H9 (cell line): ENCODE results near the gene SLC17A2. TPM values are rescaled to one million over a fixed set of nuclear protein-coding genes. Genes with fewer than 3 reads are reported as not detected.
A peak's percentile ranks its signal among the peaks of the same experiment; 100 is the strongest.

Source experiments
- DNase-seq: peaks from one replicate; pipeline ENCODE4 v3.0.0-alpha.2; 2017
- H2AFZ ChIP-seq: one replicate; pipeline ENCODE4 v1.6.1; 2013; ENCODE audit warnings: mild to moderate bottlenecking, low read length, control low read depth, moderate library complexity
- H2AK5ac ChIP-seq: 2 replicates; pipeline ENCODE4 v1.6.1; 2013; ENCODE audit warnings: low read length, control low read depth, mixed read lengths; ENCODE audit not compliant: insufficient read length
- H2BK120ac ChIP-seq: one replicate; pipeline ENCODE4 v1.6.1; 2013; ENCODE audit warnings: low read depth, mild to moderate bottlenecking, low read length, control low read depth, inconsistent platforms; ENCODE audit not compliant: poor library complexity, severe bottlenecking
- H2BK12ac ChIP-seq: 2 replicates; pipeline ENCODE4 v1.6.1; 2013; ENCODE audit warnings: low read length, control low read depth, mixed read lengths, low read depth; ENCODE audit not compliant: insufficient read length
- H2BK15ac ChIP-seq: 2 replicates; pipeline ENCODE4 v1.6.1; 2013; ENCODE audit warnings: low read depth, low read length, control low read depth
- H2BK20ac ChIP-seq: one replicate; pipeline ENCODE4 v1.6.1; 2013; ENCODE audit warnings: low read depth, mild to moderate bottlenecking, low read length, control low read depth, inconsistent platforms; ENCODE audit not compliant: poor library complexity, severe bottlenecking
- H2BK5ac ChIP-seq: 2 replicates; pipeline ENCODE4 v1.6.1; 2013; ENCODE audit warnings: low read length, control low read depth, mixed read lengths; ENCODE audit not compliant: insufficient read length
- H3K14ac ChIP-seq: 2 replicates; pipeline ENCODE4 v1.6.1; 2013; ENCODE audit warnings: low read length, control low read depth; ENCODE audit not compliant: insufficient read depth
- H3K18ac ChIP-seq: 2 replicates; pipeline ENCODE4 v1.6.1; 2013; ENCODE audit warnings: low read depth, mild to moderate bottlenecking, mixed read lengths, low read length, control low read depth; ENCODE audit not compliant: insufficient read length
- H3K23ac ChIP-seq: 2 replicates; pipeline ENCODE4 v1.6.1; 2013; ENCODE audit warnings: low read length, control low read depth, mixed read lengths, low read depth; ENCODE audit not compliant: insufficient read length
- H3K23me2 ChIP-seq: 2 replicates; pipeline ENCODE4 v1.6.1; 2013; ENCODE audit warnings: low read depth, mild to moderate bottlenecking, mixed read lengths, low read length, control low read depth; ENCODE audit not compliant: insufficient read length, poor library complexity, severe bottlenecking
- H3K27ac ChIP-seq: 2 replicates; pipeline ENCODE4 v1.5.1; 2013; ENCODE audit warnings: low read length, control low read depth, mixed read lengths, low read depth; ENCODE audit not compliant: insufficient read length
- H3K27me3 ChIP-seq: 2 replicates; pipeline ENCODE4 v1.6.1; 2013; ENCODE audit warnings: low read length, control low read depth, inconsistent platforms; ENCODE audit not compliant: insufficient read depth
- H3K4ac ChIP-seq: 2 replicates; pipeline ENCODE4 v1.6.1; 2013; ENCODE audit warnings: low read depth, mild to moderate bottlenecking, control low read depth, inconsistent platforms, low read length, moderate library complexity
- H3K4me1 ChIP-seq: 2 replicates; pipeline ENCODE4 v1.6.1; 2013; ENCODE audit warnings: low read length, control low read depth, inconsistent platforms; ENCODE audit not compliant: insufficient read depth
- H3K4me2 ChIP-seq: 2 replicates; pipeline ENCODE4 v1.6.1; 2013; ENCODE audit warnings: low read length, control low read depth, mixed read lengths; ENCODE audit not compliant: insufficient read length, insufficient read depth
- H3K56ac ChIP-seq: 2 replicates; pipeline ENCODE4 v1.6.1; 2013; ENCODE audit warnings: low read depth, mild to moderate bottlenecking, mixed read lengths, low read length, control low read depth; ENCODE audit not compliant: insufficient read length
- H3K79me1 ChIP-seq: 2 replicates; pipeline ENCODE4 v1.6.1; 2013; ENCODE audit warnings: low read depth, mild to moderate bottlenecking, moderate library complexity, low read length, control low read depth, inconsistent platforms; ENCODE audit not compliant: insufficient read depth, poor library complexity, severe bottlenecking
- H3K79me2 ChIP-seq: 2 replicates; pipeline ENCODE4 v1.6.1; 2013; ENCODE audit warnings: low read length, control low read depth, inconsistent platforms; ENCODE audit not compliant: insufficient read depth
- H3K9ac ChIP-seq: 2 replicates; pipeline ENCODE4 v1.6.1; 2013; ENCODE audit warnings: low read length, control low read depth, mixed read lengths; ENCODE audit not compliant: insufficient read length; ENCODE audit errors: extremely low read depth
- H3K9me3 ChIP-seq: one replicate; pipeline ENCODE4 v1.6.1; 2013; ENCODE audit warnings: low read depth, low read length, inconsistent platforms; ENCODE audit not compliant: control insufficient read depth
- H3T11ph ChIP-seq: one replicate; pipeline ENCODE4 v1.6.1; 2013; ENCODE audit warnings: mild to moderate bottlenecking, low read length, control low read depth, inconsistent platforms
- H4K20me1 ChIP-seq: one replicate; pipeline ENCODE4 v1.6.1; 2013; ENCODE audit not compliant: control insufficient read depth, insufficient read length, insufficient read depth
- H4K5ac ChIP-seq: 2 replicates; pipeline ENCODE4 v1.6.1; 2013; ENCODE audit warnings: low read depth, mild to moderate bottlenecking, mixed read lengths, low read length, control low read depth; ENCODE audit not compliant: insufficient read length
- H4K8ac ChIP-seq: replicated peaks from 2 replicates; pipeline ENCODE4 v1.6.1; 2013; ENCODE audit warnings: low read length, control low read depth, mixed read lengths, low read depth; ENCODE audit not compliant: insufficient read length
- H4K91ac ChIP-seq: 2 replicates; pipeline ENCODE4 v1.6.1; 2013; ENCODE audit warnings: low read depth, mild to moderate bottlenecking, moderate library complexity, mixed read lengths, low read length, control low read depth; ENCODE audit not compliant: insufficient read length
- H3K27ac Mint-ChIP-seq, 3 experiments: 2 replicates in 2 of 3; 3 replicates in 1 of 3; pipeline ENCODE4 v1.8.0; 2020 to 2021; ENCODE audit warnings: mixed read lengths in 3 of 3, mild to moderate bottlenecking in 1 of 3, moderate library complexity in 1 of 3
- H3K27me3 Mint-ChIP-seq: 2 replicates; pipeline ENCODE4 v1.8.0; 2021; ENCODE audit warnings: low read depth, mild to moderate bottlenecking, moderate library complexity, mixed read lengths
- H3K36me3 Mint-ChIP-seq, 3 experiments: 2 replicates in 2 of 3; 3 replicates in 1 of 3; pipeline ENCODE4 v1.8.0; 2020 to 2021; ENCODE audit warnings: low read depth in 3 of 3, mixed read lengths in 3 of 3; ENCODE audit not compliant: insufficient read depth in 1 of 3
- H3K4me1 Mint-ChIP-seq, 2 experiments: 2 replicates each; pipeline ENCODE4 v1.8.0; 2020; ENCODE audit warnings: mixed read lengths in 2 of 2
- H3K4me3 Mint-ChIP-seq, 2 experiments: 2 replicates in 1 of 2; 3 replicates in 1 of 2; pipeline ENCODE4 v1.8.0; 2020 to 2021; ENCODE audit warnings: mild to moderate bottlenecking in 2 of 2, mixed read lengths in 2 of 2, moderate library complexity in 1 of 2
- H3K9me3 Mint-ChIP-seq, 2 experiments: 2 replicates in 1 of 2; 3 replicates in 1 of 2; pipeline ENCODE4 v1.8.0; 2020; ENCODE audit warnings: mild to moderate bottlenecking in 2 of 2, mixed read lengths in 2 of 2, moderate library complexity in 1 of 2
- CTCF ChIP-seq: fragments of 200-600 bp; sonication (generic); conservative IDR thresholded peaks from 3 replicates; pipeline ENCODE4 v1.8.0; 2021; ENCODE audit warnings: antibody characterized with exemption, mild to moderate bottlenecking
- WGBS: extraction: QIAGEN DNeasy Blood & Tissue Kit; methylation state at CpG from one replicate; pipeline ENCODE4 v1.1.7; 2013; ENCODE audit warnings: missing lambda C conversion rate, low lambda C conversion rate, mixed read lengths; ENCODE audit not compliant: insufficient read length; ENCODE audit errors: extremely low coverage; 5-methylcytosine and 5-hydroxymethylcytosine counted together
- total RNA-seq: library from RNA; stranded (reverse); gene quantifications from 2 replicates; pipeline ENCODE4 v1.2.1, GENCODE V29; 2021

The SLC17A2 gene
- total RNA-seq, 1 experiment from 2014 or later: not detected

GRCh38 chr6:25899123-25899522 is 31.4 kb downstream of the SLC17A2 start:
- no peak overlapping the region for H3K9ac ChIP-seq
- no peak overlapping the region for H3K23ac ChIP-seq
- no peak overlapping the region for H4K91ac ChIP-seq
- H3K27ac ChIP-seq: peak overlapping the region; percentile 56
- H3K27ac Mint-ChIP-seq: peak overlapping the region in 2 of 3 experiments; percentile 50 to 81; a peak in 3 of 7 replicates
- H2BK15ac ChIP-seq: no peak overlapping the region
- peaks cover 5% of the 10 kb centered on the region; the same call in 1 of the 2 replicates for H3K4me1 ChIP-seq
- no peak overlapping the region for H3K4ac ChIP-seq
- H2BK120ac ChIP-seq: no peak overlapping the region
- H2AFZ ChIP-seq: no peak overlapping the region
- no peak for TF ChIP-seq CTCF
- no peak for DNase-seq
- H3K79me2 ChIP-seq: no peaks in the 10 kb centered on the region
- H3T11ph ChIP-seq: no peak overlapping the region
- H3K79me1 ChIP-seq: no peaks in the 10 kb centered on the region
- H3K27me3 Mint-ChIP-seq: no peaks in the 10 kb centered on the region
- no peak overlapping the region for H2BK5ac ChIP-seq
- H3K4me1 Mint-ChIP-seq: peaks cover 23% of the 10 kb centered on the region in 2 experiments
- H4K20me1 ChIP-seq: no peaks in the 10 kb centered on the region
- H3K9me3 ChIP-seq: no peaks in the 10 kb centered on the region
- H2BK20ac ChIP-seq: no peak overlapping the region
- no peaks in the 10 kb centered on the region for H3K36me3 Mint-ChIP-seq
- no CpG with 5 or more reads among the region's 2 CpGs for WGBS
- no peak overlapping the region for H3K4me2 ChIP-seq
- H2BK12ac ChIP-seq: no peak overlapping the region
- H3K23me2 ChIP-seq: no peaks in the 10 kb centered on the region
- H3K18ac ChIP-seq: no peak overlapping the region
- H2AK5ac ChIP-seq: no peak overlapping the region
- H3K9me3 Mint-ChIP-seq: no peaks in the 10 kb centered on the region
- H4K8ac ChIP-seq: no peak overlapping the region
- H3K56ac ChIP-seq: no peak overlapping the region
- H3K27me3 ChIP-seq: no peaks in the 10 kb centered on the region
- no peak overlapping the region for H4K5ac ChIP-seq
- H3K14ac ChIP-seq: no peak overlapping the region
- no peak overlapping the region for H3K4me3 Mint-ChIP-seq
